Right lobe of liver (tissue), 6 donors: Measurements from ENCODE around the gene FRMD3. TPM values are rescaled to one million over a fixed set of nuclear protein-coding genes. Genes with fewer than 3 reads are reported as not detected.

Experiments used
- ATAC-seq, 4 donors: fragments of 200-7000 bp; cut with Tn5 transposase; one replicate each; pipeline ENCODE4 v1.9.1; 2020; ENCODE audit warnings: mild to moderate bottlenecking in 4 of 4, moderate library complexity in 4 of 4
- DNase-seq, 3 donors: peaks; one replicate each; pipeline ENCODE4 v3.0.0-alpha.2; 2020
- H3K27ac ChIP-seq, 3 donors: fragments of 200-600 bp; one replicate each; pipeline ENCODE4 v1.8.0; 2022
- H3K27me3 ChIP-seq, 2 donors: fragments of 200-600 bp; one replicate each; pipeline ENCODE4 v1.8.0; 2022
- H3K36me3 ChIP-seq, 4 donors: fragments of 200-600 bp; sonication (generic) in 1 of 4; one replicate each; pipeline versions ENCODE4 v1.5.1 to v1.8.0; 2017 to 2022; ENCODE audit warnings: control low read depth in 1 of 4
- H3K4me1 ChIP-seq, 4 donors: fragments of 200-600 bp; sonication (generic) in 1 of 4; one replicate each; pipeline versions ENCODE4 v1.5.1 to v1.8.0; 2017 to 2022; ENCODE audit warnings: control low read depth in 1 of 4
- H3K4me3 ChIP-seq, 3 donors: fragments of 200-600 bp; one replicate each; pipeline ENCODE4 v1.8.0; 2022
- H3K9me3 ChIP-seq, 4 donors: fragments of 200-600 bp; sonication (generic) in 1 of 4; one replicate each; pipeline versions ENCODE4 v1.5.1 to v1.8.0; 2017 to 2022; ENCODE audit warnings: control low read depth in 1 of 4
- CTCF ChIP-seq, 4 donors: fragments of 200-600 bp in 3 of 4; fragments of 450-650 bp in 1 of 4; IDR thresholded peaks; one replicate each; pipeline versions ENCODE4 v1.5.1 to v1.8.0; 2016 to 2022; ENCODE audit warnings: antibody characterized with exemption in 4 of 4, mild to moderate bottlenecking in 2 of 4
- POLR2A ChIP-seq: fragments of 450-650 bp; IDR thresholded peaks from one replicate; pipeline ENCODE4 v1.6.1; 2017; ENCODE audit warnings: antibody characterized with exemption, mild to moderate bottlenecking
- WGBS: methylation state at CpG from one replicate; pipeline ENCODE4 v1.1.6; 2018; ENCODE audit warnings: low coverage, low lambda C conversion rate; ENCODE audit not compliant: insufficient coverage; ENCODE audit errors: missing lambda C conversion rate; 5-methylcytosine and 5-hydroxymethylcytosine counted together
- intact Hi-C, 2 donors: fragments of 100-400 bp; cut with DNase I; formaldehyde crosslinking; loops; one replicate each; pipeline versions ENCODE4 v1.11.2 to v1.14.1; 2022
- total RNA-seq, 6 experiments: library from RNA; depleted of rRNA in 2 of 6; stranded (reverse); fragments of >200 nt in 2 of 6; fragmentation: NEBNext Ultra II Directional in 3 of 6; extraction: Animal tissue kit (Norgen Biotek cat#: 25700) in 3 of 6; gene quantifications; one replicate each; pipeline versions ENCODE4 v1.1.0 to v1.2.4, GENCODE V29; 2016 to 2023
- donor health status: DM: no; HTN: yes; CAD: no.
- donor health status: DM: no; HTN: no; CAD: no.
- donor health status: DM: no; HTN: no; CAD: no.
- donor health status: DM: no; HTN: yes; CAD: no.
- donor health status: DM: no; HTN: yes; CAD: no.

Gene FRMD3
- total RNA-seq, 6 experiments from 2014 or later: 0.28 to 0.88 (median 0.34) TPM

- H3K36me3 ChIP-seq: no peaks in the 10 kb centered on the region
- no peak overlapping the region for H3K27ac ChIP-seq
- DNase-seq: no peak
- no peak overlapping the region for H3K4me3 ChIP-seq
- H3K27me3 ChIP-seq: no peaks in the 10 kb centered on the region
- TF ChIP-seq CTCF (IDR thresholded peaks at IDR 0.05) (no peak), POLR2A (no peak)
- intact Hi-C loops: no loop called here
- H3K4me1 ChIP-seq: peaks cover 0 to 14% (median 5%) of the 10 kb centered on the region in 4 donors
- H3K9me3 ChIP-seq: no peaks in the 10 kb centered on the region
- 72% methylated on average over 3 of the region's 4 CpGs for WGBS
- no peak for ATAC-seq
Measured at GRCh38 chr9:83425240-83425639, 113.0 kb downstream of the FRMD3 start.

- no peaks in the 10 kb centered on the region for H3K36me3 ChIP-seq
- peaks cover 0 to 10% (median 5%) of the 10 kb centered on the region in 4 donors for H3K4me1 ChIP-seq
- DNase-seq: no peak
- no peaks in the 10 kb centered on the region for H3K27me3 ChIP-seq
- no peak for ATAC-seq
- no peak overlapping the region for H3K4me3 ChIP-seq
- TF ChIP-seq CTCF (IDR thresholded peaks at IDR 0.05): no peak
- no peak for TF ChIP-seq POLR2A
- H3K27ac ChIP-seq: no peak overlapping the region
- WGBS: 72% methylated on average over 2 of the region's 2 CpGs
- H3K9me3 ChIP-seq: no peaks in the 10 kb centered on the region
- intact Hi-C loops: no loop called here
Measured at GRCh38 chr9:83424831-83425230, 113.4 kb downstream of the FRMD3 start.

DNA sequence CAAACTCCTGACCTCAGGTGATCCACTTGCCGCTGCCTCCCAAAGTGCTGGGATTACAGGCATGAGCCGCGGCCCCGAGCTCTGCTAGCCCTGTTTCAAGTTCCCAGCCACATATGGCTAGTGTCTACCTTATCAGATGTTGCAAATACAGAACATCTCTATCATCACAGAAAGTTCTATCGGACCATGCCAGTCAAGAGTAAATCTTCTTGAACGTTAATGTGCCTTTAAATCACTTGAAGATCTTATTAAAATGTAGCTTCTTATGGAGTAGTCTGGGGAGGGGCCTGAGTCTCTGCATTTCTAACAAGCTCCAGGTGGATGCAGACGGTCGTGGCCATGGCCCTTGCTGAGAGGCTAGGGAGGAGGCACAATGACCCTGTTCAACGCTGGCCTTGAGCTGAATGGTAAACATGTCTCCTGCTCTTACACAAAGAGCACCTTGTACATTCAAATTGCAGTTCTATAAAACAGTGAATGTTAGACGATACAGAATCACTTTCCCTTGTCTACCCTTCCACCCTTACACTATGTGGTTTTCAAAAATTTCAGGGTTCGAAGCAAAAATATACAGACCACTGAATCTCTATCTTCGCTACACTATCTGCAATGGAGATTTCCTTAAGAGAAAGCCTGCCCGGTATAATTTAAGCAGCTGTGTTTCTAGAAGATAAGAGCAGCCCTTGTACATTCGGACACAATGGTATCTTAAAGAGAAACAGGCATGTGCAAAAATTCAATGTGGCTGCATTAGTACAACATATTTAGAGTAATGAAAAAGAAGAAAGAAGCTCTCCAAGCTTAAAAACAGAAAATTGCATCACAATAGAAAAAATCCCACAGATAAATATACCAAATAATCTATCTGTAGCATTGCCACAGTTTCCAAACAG is 114.1 kb downstream of the FRMD3 start:
- 74% methylated on average over 11 of the region's 14 CpGs for WGBS
- peaks cover 0 to 3% (median 1%) of the 10 kb centered on the region in 4 donors for H3K4me1 ChIP-seq
- H3K27ac ChIP-seq: no peak overlapping the region
- no peak for TF ChIP-seq CTCF (IDR thresholded peaks at IDR 0.05)
- TF ChIP-seq POLR2A: no peak
- no peak for DNase-seq
- no peak overlapping the region for H3K4me3 ChIP-seq
- H3K9me3 ChIP-seq: no peaks in the 10 kb centered on the region
- no peaks in the 10 kb centered on the region for H3K27me3 ChIP-seq
- H3K36me3 ChIP-seq: no peaks in the 10 kb centered on the region
- intact Hi-C loops: no loop called here
- ATAC-seq: no peak

- Histone ChIP-seq H3K4me1 (no peaks in the 10 kb centered on the region), H3K36me3 (no peaks in the 10 kb centered on the region), H3K27ac (no peak overlapping the region), H3K4me3 (no peak overlapping the region), H3K27me3 (no peaks in the 10 kb centered on the region), H3K9me3 (no peaks in the 10 kb centered on the region)
- intact Hi-C loops: no loop called here
- WGBS: 46% methylated on average over 3 of the region's 3 CpGs
- ATAC-seq: no peak
- DNase-seq: no peak
- TF ChIP-seq POLR2A (no peak), CTCF (IDR thresholded peaks at IDR 0.05) (no peak)
Measured at GRCh38 chr9:83422527-83422926, 115.7 kb downstream of the FRMD3 start.
